Erythroblast (primary cell): Measurements from ENCODE around the gene GSTM3.

ENCODE experiments used
- GATA1 ChIP-seq: IDR thresholded peaks from 2 replicates; pipeline ENCODE4 v1.6.1; 2011; ENCODE audit warnings: low read depth, mild to moderate bottlenecking, control low read depth, low read length, moderate library complexity
- POLR2A ChIP-seq: IDR thresholded peaks from 2 replicates; pipeline ENCODE4 v1.6.1; 2011; ENCODE audit warnings: mild to moderate bottlenecking, low read length

GRCh38 chr1:109765896-109766615 is 25.2 kb upstream of the GSTM3 start:
- TF ChIP-seq POLR2A, result no peak
- no peak for TF ChIP-seq GATA1
